Fibroblast of villous mesenchyme (primary cell): Measurements from ENCODE around the gene RNF183. TPM values are rescaled to one million over a fixed set of nuclear protein-coding genes. Genes with fewer than 3 reads are reported as not detected.
"Not testable (repeated sequence)": the region's sequence is repeated elsewhere in the genome, so short reads cannot be mapped to it uniquely, and the experiment has no call there.

ENCODE experiments used
- DNase-seq: peaks from one replicate; pipeline ENCODE4 v3.0.0-alpha.2; 2010; ENCODE audit warnings: low read depth
- H3K4me3 ChIP-seq: 2 replicates; pipeline ENCODE4 v1.5.1; 2011; ENCODE audit warnings: low read depth, mild to moderate bottlenecking, low read length
- CTCF ChIP-seq: IDR thresholded peaks from 2 replicates; pipeline ENCODE4 v1.5.1; 2012; ENCODE audit warnings: low read depth, mild to moderate bottlenecking, low read length; ENCODE audit not compliant: insufficient read depth
- total RNA-seq: library from RNA; depleted of rRNA; stranded (reverse); fragments of >200 nt; gene quantifications from 2 replicates; pipeline ENCODE4 v1.2.3, GENCODE V29; 2012

Gene RNF183
- total RNA-seq, 1 donor, result not detected

DNA sequence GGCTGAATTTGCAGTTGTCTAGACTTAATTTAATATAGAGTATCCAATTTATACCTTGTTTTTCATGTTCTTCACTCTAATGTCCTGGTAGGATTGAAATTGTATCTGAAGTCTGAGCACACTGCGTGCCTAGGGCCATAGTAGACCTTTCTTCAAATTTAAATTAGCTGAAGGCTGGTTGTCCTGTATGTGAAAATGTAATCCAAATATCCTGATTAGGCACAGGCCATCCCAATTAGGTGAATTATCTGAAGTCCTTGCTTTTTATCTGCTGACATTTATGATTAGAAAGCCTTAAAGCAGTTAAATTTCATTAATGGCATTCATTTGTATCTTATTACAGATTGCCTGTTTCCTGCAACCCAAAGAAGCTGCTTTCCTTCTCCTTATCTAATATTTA is 48.2 kb downstream of the RNF183 start:
- no peak for DNase-seq
- TF ChIP-seq CTCF, result no peak
- no peak overlapping the region for H3K4me3 ChIP-seq

GRCh38 chr9:113250807-113251206 is 52.4 kb downstream of the RNF183 start:
- no peak overlapping the region for H3K4me3 ChIP-seq
- DNase-seq, result no peak
- no peak for TF ChIP-seq CTCF

DNA sequence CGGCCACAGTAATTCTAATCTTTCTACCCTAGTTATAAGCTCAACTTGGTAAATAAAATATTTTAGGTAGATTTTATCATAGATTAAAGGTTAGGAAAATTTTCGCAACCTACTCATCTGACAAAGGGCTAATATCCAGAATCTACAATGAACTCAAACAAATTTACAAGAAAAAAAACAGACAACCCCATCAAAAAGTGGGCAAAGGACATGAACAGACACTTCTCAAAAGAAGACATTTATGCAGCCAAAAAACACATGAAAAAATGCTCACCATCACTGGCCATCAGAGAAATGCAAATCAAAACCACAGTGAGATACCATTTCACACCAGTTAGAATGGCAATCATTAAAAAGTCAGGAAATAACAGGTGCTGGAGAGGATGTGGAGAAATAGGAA is 53.5 kb downstream of the RNF183 start:
- not testable (repeated sequence) for H3K4me3 ChIP-seq, DNase-seq

DNA sequence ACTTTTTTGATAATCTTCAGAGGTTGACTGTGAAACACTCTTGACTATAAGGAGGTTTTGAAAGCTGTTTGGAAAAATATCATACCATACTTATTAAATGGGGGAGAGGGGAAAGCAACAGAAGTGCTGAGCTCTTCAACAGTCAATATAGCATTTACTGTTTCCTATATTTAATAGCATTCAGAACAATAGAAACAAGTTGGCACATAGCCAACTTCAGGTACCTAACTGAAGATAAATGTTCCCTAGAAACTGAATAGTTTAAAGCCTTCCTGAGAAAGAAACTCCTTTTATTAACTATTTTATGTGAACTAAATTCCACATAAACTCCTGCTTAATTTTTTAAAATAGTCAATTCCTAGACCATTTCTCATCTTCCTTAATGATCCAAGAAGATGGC is 55.5 kb downstream of the RNF183 start:
- DNase-seq, result no peak
- TF ChIP-seq CTCF, result no peak
- H3K4me3 ChIP-seq, result no peak overlapping the region

Other genes starting within 250 kb of the RNF183 start
- gene ZFP37, start 246.7 kb downstream of the RNF183 start, total RNA-seq, result 1.6 and 2.6 TPM in 2 replicates
- gene SLC31A2, start 152.4 kb downstream of the RNF183 start, total RNA-seq, result 11.6 and 23.3 TPM in 2 replicates
- 20.6 and 25.9 TPM in 2 replicates for gene FKBP15, start 82.1 kb downstream of the RNF183 start, total RNA-seq
- gene SLC31A1, start 81.8 kb downstream of the RNF183 start, total RNA-seq, result 34.5 and 41.5 TPM in 2 replicates
- 35.8 and 61.3 TPM in 2 replicates for gene CDC26, start 27.8 kb downstream of the RNF183 start, total RNA-seq
- gene PRPF4, start 27.7 kb downstream of the RNF183 start, total RNA-seq, result 21.3 and 36.3 TPM in 2 replicates
- 0.32 and 0.86 TPM in 2 replicates for gene WDR31, start 36.9 kb upstream of the RNF183 start, total RNA-seq
- gene BSPRY, start 46.2 kb upstream of the RNF183 start, total RNA-seq, result not detected in 2 replicates
- gene HDHD3, start 73.6 kb upstream of the RNF183 start, total RNA-seq, result 6.1 and 7.3 TPM in 2 replicates
- gene ALAD, start 97.9 kb upstream of the RNF183 start, total RNA-seq, result 14.2 and 15.1 TPM in 2 replicates
- gene POLE3, start 107.3 kb upstream of the RNF183 start, total RNA-seq, result 33.2 and 54.0 TPM in 2 replicates
- gene C9orf43, start 107.4 kb upstream of the RNF183 start, total RNA-seq, result 0.32 and 0.43 TPM in 2 replicates
- gene RGS3, start 160.4 kb upstream of the RNF183 start, total RNA-seq, result 37.1 and 44.8 TPM in 2 replicates